Left ventricle myocardium inferior (tissue), 1 donor: ENCODE results near the gene SDK2. TPM values are rescaled to one million over a fixed set of nuclear protein-coding genes. Genes with fewer than 3 reads are reported as not detected.

Source experiments
- DNase-seq: peaks from one replicate; pipeline ENCODE4 v3.0.0-alpha.2; 2020
- H3K27ac ChIP-seq: fragments of 200-600 bp; replicated peaks from 2 replicates; pipeline ENCODE4 v1.8.0; 2021
- H3K27me3 ChIP-seq: fragments of 200-600 bp; 2 replicates; pipeline ENCODE4 v1.8.0; 2021; ENCODE audit warnings: low read depth
- H3K36me3 ChIP-seq: fragments of 200-600 bp; 2 replicates; pipeline ENCODE4 v1.8.0; 2021
- H3K4me1 ChIP-seq: fragments of 200-600 bp; 2 replicates; pipeline ENCODE4 v1.8.0; 2021
- H3K4me3 ChIP-seq: fragments of 200-600 bp; 2 replicates; pipeline ENCODE4 v1.8.0; 2021; ENCODE audit warnings: mild to moderate bottlenecking, moderate library complexity
- H3K9me3 ChIP-seq: fragments of 200-600 bp; replicated peaks from 2 replicates; pipeline ENCODE4 v1.8.0; 2021
- CTCF ChIP-seq: fragments of 200-600 bp; IDR thresholded peaks from 2 replicates; pipeline ENCODE4 v1.8.0; 2021; ENCODE audit warnings: antibody characterized with exemption, mild to moderate bottlenecking, borderline replicate concordance
- intact Hi-C: fragments of 100-400 bp; cut with micrococcal nuclease; formaldehyde crosslinking; loops from one replicate; pipeline ENCODE4 v1.11.0; 2022
- total RNA-seq: library from RNA; stranded (reverse); fragmentation: NEBNext Ultra II Directional; extraction: Animal tissue kit (Norgen Biotek cat#: 25700); gene quantifications from one replicate; pipeline ENCODE4 v1.2.1, GENCODE V29; 2021
- donor health status: DM: no; HTN: yes; CAD: no; lungs with severe emphysema.

SDK2 gene
- total RNA-seq, 1 donor from 2014 or later = 2.2 TPM

GRCh38 chr17:73393381-73393780 is 250.9 kb downstream of the SDK2 start:
- H3K27me3 ChIP-seq = no peaks in the 10 kb centered on the region
- no peaks in the 10 kb centered on the region for H3K36me3 ChIP-seq
- H3K9me3 ChIP-seq = no peaks in the 10 kb centered on the region
- H3K4me1 ChIP-seq = no peaks in the 10 kb centered on the region
- no peak overlapping the region for H3K4me3 ChIP-seq
- no peak for DNase-seq
- intact Hi-C loops = no loop called here
- no peak for TF ChIP-seq CTCF
- H3K27ac ChIP-seq = no peak overlapping the region

GRCh38 chr17:73391331-73392265 is 252.6 kb downstream of the SDK2 start:
- intact Hi-C loops = no loop called here
- H3K4me3 ChIP-seq = no peak overlapping the region

GRCh38 chr17:73390851-73391250 is 253.4 kb downstream of the SDK2 start:
- no peaks in the 10 kb centered on the region for H3K27me3 ChIP-seq
- no peak for TF ChIP-seq CTCF
- H3K27ac ChIP-seq = no peak overlapping the region
- DNase-seq = no peak
- H3K4me1 ChIP-seq = no peaks in the 10 kb centered on the region
- H3K36me3 ChIP-seq = no peaks in the 10 kb centered on the region
- no peak overlapping the region for H3K4me3 ChIP-seq
- no peaks in the 10 kb centered on the region for H3K9me3 ChIP-seq
- intact Hi-C loops = no loop called here

More at GRCh38 chr17:73391331-73392265, 252.6 kb downstream of the SDK2 start:
- no peak for DNase-seq
- no peaks in the 10 kb centered on the region for H3K36me3 ChIP-seq
- no peaks in the 10 kb centered on the region for H3K27me3 ChIP-seq
- no peak for TF ChIP-seq CTCF
- H3K4me1 ChIP-seq = no peaks in the 10 kb centered on the region
- H3K9me3 ChIP-seq = no peaks in the 10 kb centered on the region
- H3K27ac ChIP-seq = no peak overlapping the region

- H3K27ac ChIP-seq = no peak overlapping the region
- intact Hi-C loops = no loop called here
- no peaks in the 10 kb centered on the region for H3K4me1 ChIP-seq
- no peak for DNase-seq
- H3K27me3 ChIP-seq = no peaks in the 10 kb centered on the region
- H3K9me3 ChIP-seq = no peaks in the 10 kb centered on the region
- TF ChIP-seq CTCF = no peak
- no peak overlapping the region for H3K4me3 ChIP-seq
- no peaks in the 10 kb centered on the region for H3K36me3 ChIP-seq
Observed at GRCh38 chr17:73390221-73390620, 254.0 kb downstream of the SDK2 start.

- Histone ChIP-seq H3K9me3 (no peaks in the 10 kb centered on the region), H3K4me1 (no peaks in the 10 kb centered on the region), H3K36me3 (no peaks in the 10 kb centered on the region), H3K4me3 (no peak overlapping the region), H3K27ac (no peak overlapping the region), H3K27me3 (no peaks in the 10 kb centered on the region)
- no peak for TF ChIP-seq CTCF
- intact Hi-C loops = no loop called here
- no peak for DNase-seq
Observed at GRCh38 chr17:73389411-73389810, 254.8 kb downstream of the SDK2 start.
